ENCODE results near the gene PLXNC1. TPM values are rescaled to one million over a fixed set of nuclear protein-coding genes. Genes with fewer than 3 reads are reported as not detected.

The PLXNC1 gene
- total RNA-seq, 5 donors from 2014 or later (not counting 1 experiment from before 2014, with no cell fraction given): 12.9 to 23.9 (median 19.2) TPM

DNA sequence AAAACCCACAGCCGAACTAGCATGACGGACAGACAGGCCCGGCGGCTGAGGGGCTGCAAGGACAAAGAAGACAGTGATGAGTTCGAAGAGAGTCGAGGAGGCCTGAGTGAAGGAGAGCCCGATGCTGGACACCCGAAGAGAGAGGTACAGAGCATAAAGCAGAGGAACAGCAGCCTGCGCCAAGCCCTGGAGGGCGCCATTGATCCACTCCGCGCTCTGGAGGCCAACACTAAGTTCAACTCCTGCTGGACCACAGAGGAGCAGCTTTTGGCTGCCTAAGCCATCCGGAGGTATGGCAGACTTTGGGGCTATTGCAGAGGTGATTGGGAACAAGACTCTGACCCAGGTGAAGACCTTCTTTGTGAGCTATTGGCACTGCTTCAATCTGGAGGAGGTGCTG is 7.8 kb upstream of the PLXNC1 start:
- H3K4me3 Mint-ChIP-seq: no peak overlapping the region
- no peak overlapping the region for H3K4me3 ChIP-seq (ENCODE audit: control insufficient read depth in 1 of 2, extremely low read depth in 1 of 2, low read length in 1 of 2)
- H3K4me1 Mint-ChIP-seq: peaks cover 0 to 6% (median 0%) of the 10 kb centered on the region in 3 donors
- H3K4me1 ChIP-seq (ENCODE audit: control insufficient read depth in 1 of 2, extremely low read depth in 1 of 2, insufficient read depth in 2 of 2, low read length in 2 of 2): no peaks in the 10 kb centered on the region
- H3K27me3 Mint-ChIP-seq: no peaks in the 10 kb centered on the region
- no peaks in the 10 kb centered on the region for H3K9me3 Mint-ChIP-seq
- no peaks in the 10 kb centered on the region for H3K9me3 ChIP-seq
- POLR2A ChIA-PET: no interaction called here
- CTCF ChIA-PET: no interaction called here
- H3K27ac Mint-ChIP-seq: no peak overlapping the region
- no peak overlapping the region for H3K27ac ChIP-seq (ENCODE audit: low read length)
- H3K36me3 Mint-ChIP-seq: no peaks in the 10 kb centered on the region
- no peaks in the 10 kb centered on the region for H3K27me3 ChIP-seq (replicated peaks in 1 of 2; ENCODE audit: control insufficient read depth in 2 of 2, extremely low read depth in 1 of 2, insufficient read depth in 2 of 2, low read length in 1 of 2)
- peak in 27 of 35 experiments; percentile 9 to 67 (median 28) for DNase-seq
- WGBS (ENCODE audit: insufficient coverage): 92% methylated on average over 13 of the region's 13 CpGs
- peak in 3 of 4 experiments; percentile 47 to 71 (median 56) for ATAC-seq (replicated peaks in 1 of 4)
- no peaks in the 10 kb centered on the region for H3K36me3 ChIP-seq (ENCODE audit: control insufficient read depth in 2 of 2, extremely low read depth in 1 of 2, insufficient read depth in 1 of 2, low read length in 1 of 2)

- H3K27ac Mint-ChIP-seq: no peak overlapping the region
- WGBS (ENCODE audit: insufficient coverage): 90% methylated on average over 12 of the region's 15 CpGs
- peaks cover 0 to 6% (median 1%) of the 10 kb centered on the region in 3 donors for H3K4me1 Mint-ChIP-seq
Measured at GRCh38 chr12:94141004-94141764, 7.2 kb upstream of the PLXNC1 start.

GRCh38 chr12:94141892-94142291 is 6.5 kb upstream of the PLXNC1 start:
- ATAC-seq (replicated peaks in 1 of 4) (no peak), DNase-seq (no peak)
- Histone ChIP-seq H3K27me3 (replicated peaks in 1 of 2; ENCODE audit: control insufficient read depth in 2 of 2, extremely low read depth in 1 of 2, insufficient read depth in 2 of 2, low read length in 1 of 2) (no peaks in the 10 kb centered on the region), H3K36me3 (ENCODE audit: control insufficient read depth in 2 of 2, extremely low read depth in 1 of 2, insufficient read depth in 1 of 2, low read length in 1 of 2) (no peaks in the 10 kb centered on the region), H3K4me3 (ENCODE audit: control insufficient read depth in 1 of 2, extremely low read depth in 1 of 2, low read length in 1 of 2) (no peak overlapping the region), H3K4me1 (ENCODE audit: control insufficient read depth in 1 of 2, extremely low read depth in 1 of 2, insufficient read depth in 2 of 2, low read length in 2 of 2) (no peaks in the 10 kb centered on the region), H3K27ac (ENCODE audit: low read length) (no peak overlapping the region), H3K9me3 (no peaks in the 10 kb centered on the region)
- no peak overlapping the region for H3K4me3 Mint-ChIP-seq
- POLR2A ChIA-PET: no interaction called here
- H3K4me1 Mint-ChIP-seq: peaks cover 0 to 6% (median 1%) of the 10 kb centered on the region in 3 donors
- no peaks in the 10 kb centered on the region for H3K27me3 Mint-ChIP-seq
- H3K27ac Mint-ChIP-seq: no peak overlapping the region
- CTCF ChIA-PET: interaction anchor here in 1 of 2 donors (0.9 kb wide), 1 partner anchor 393 kb away, joined by 7 read pairs; no protein-coding TSS in a partner anchor
- no CpG with 5 or more reads among the region's 3 CpGs for WGBS (ENCODE audit: insufficient coverage)
- H3K9me3 Mint-ChIP-seq: no peaks in the 10 kb centered on the region
- no peaks in the 10 kb centered on the region for H3K36me3 Mint-ChIP-seq

More at GRCh38 chr12:94141004-94141764, 7.2 kb upstream of the PLXNC1 start:
- Histone ChIP-seq H3K27me3 (replicated peaks in 1 of 2; ENCODE audit: control insufficient read depth in 2 of 2, extremely low read depth in 1 of 2, insufficient read depth in 2 of 2, low read length in 1 of 2) (no peaks in the 10 kb centered on the region), H3K27ac (ENCODE audit: low read length) (no peak overlapping the region), H3K36me3 (ENCODE audit: control insufficient read depth in 2 of 2, extremely low read depth in 1 of 2, insufficient read depth in 1 of 2, low read length in 1 of 2) (no peaks in the 10 kb centered on the region), H3K4me1 (ENCODE audit: control insufficient read depth in 1 of 2, extremely low read depth in 1 of 2, insufficient read depth in 2 of 2, low read length in 2 of 2) (no peaks in the 10 kb centered on the region), H3K9me3 (no peaks in the 10 kb centered on the region), H3K4me3 (ENCODE audit: control insufficient read depth in 1 of 2, extremely low read depth in 1 of 2, low read length in 1 of 2) (no peak overlapping the region)
- H3K27me3 Mint-ChIP-seq: no peaks in the 10 kb centered on the region
- ChIA-PET CTCF (no interaction called here), POLR2A (no interaction called here)
- no peak for DNase-seq
- ATAC-seq (replicated peaks in 1 of 4): no peak
- no peaks in the 10 kb centered on the region for H3K36me3 Mint-ChIP-seq
- no peak overlapping the region for H3K4me3 Mint-ChIP-seq
- no peaks in the 10 kb centered on the region for H3K9me3 Mint-ChIP-seq

- no peak overlapping the region for H3K4me3 Mint-ChIP-seq
- no peak for ATAC-seq (replicated peaks in 1 of 4)
- peaks cover 1 to 6% (median 6%) of the 10 kb centered on the region in 3 donors for H3K4me1 Mint-ChIP-seq
- Histone ChIP-seq H3K4me3 (ENCODE audit: control insufficient read depth in 1 of 2, extremely low read depth in 1 of 2, low read length in 1 of 2) (no peak overlapping the region), H3K36me3 (ENCODE audit: control insufficient read depth in 2 of 2, extremely low read depth in 1 of 2, insufficient read depth in 1 of 2, low read length in 1 of 2) (no peaks in the 10 kb centered on the region), H3K4me1 (ENCODE audit: control insufficient read depth in 1 of 2, extremely low read depth in 1 of 2, insufficient read depth in 2 of 2, low read length in 2 of 2) (peaks cover 0 to 5% of the 10 kb centered on the region in 2 experiments), H3K27me3 (replicated peaks in 1 of 2; ENCODE audit: control insufficient read depth in 2 of 2, extremely low read depth in 1 of 2, insufficient read depth in 2 of 2, low read length in 1 of 2) (no peaks in the 10 kb centered on the region), H3K27ac (ENCODE audit: low read length) (no peak overlapping the region), H3K9me3 (no peaks in the 10 kb centered on the region)
- 100% methylated on average over 1 of the region's 7 CpGs for WGBS (ENCODE audit: insufficient coverage)
- no peaks in the 10 kb centered on the region for H3K36me3 Mint-ChIP-seq
- ChIA-PET CTCF (interaction anchor here in 1 of 2 donors (2.6 kb wide), 1 partner anchor 8 kb away, joined by 5 read pairs; no protein-coding TSS in a partner anchor), POLR2A (no interaction called here)
- peak overlapping the region in 1 of 2 donors; percentile 52 for H3K27ac Mint-ChIP-seq
- H3K27me3 Mint-ChIP-seq: no peaks in the 10 kb centered on the region
- H3K9me3 Mint-ChIP-seq: no peaks in the 10 kb centered on the region
- DNase-seq: no peak
Measured at GRCh38 chr12:94143438-94143837, 4.9 kb upstream of the PLXNC1 start.

GRCh38 chr12:94143951-94144350 is 4.4 kb upstream of the PLXNC1 start:
- no peaks in the 10 kb centered on the region for H3K36me3 ChIP-seq (ENCODE audit: control insufficient read depth in 2 of 2, extremely low read depth in 1 of 2, insufficient read depth in 1 of 2, low read length in 1 of 2)
- DNase-seq: no peak
- Mint-ChIP-seq H3K27ac (no peak overlapping the region), H3K27me3 (no peaks in the 10 kb centered on the region), H3K4me1 (peaks cover 1 to 6% (median 6%) of the 10 kb centered on the region in 3 donors), H3K9me3 (no peaks in the 10 kb centered on the region), H3K36me3 (no peaks in the 10 kb centered on the region), H3K4me3 (no peak overlapping the region)
- no peaks in the 10 kb centered on the region for H3K9me3 ChIP-seq
- POLR2A ChIA-PET: interaction anchor here in 1 of 2 donors (0.5 kb wide), 1 partner anchor 77 kb away, joined by 3 read pairs; no protein-coding TSS in a partner anchor
- H3K27ac ChIP-seq (ENCODE audit: low read length): no peak overlapping the region
- no peak overlapping the region for H3K4me3 ChIP-seq (ENCODE audit: control insufficient read depth in 1 of 2, extremely low read depth in 1 of 2, low read length in 1 of 2)
- ATAC-seq (replicated peaks in 1 of 4): no peak
- H3K27me3 ChIP-seq (replicated peaks in 1 of 2; ENCODE audit: control insufficient read depth in 2 of 2, extremely low read depth in 1 of 2, insufficient read depth in 2 of 2, low read length in 1 of 2): no peaks in the 10 kb centered on the region
- CTCF ChIA-PET: interaction anchor here (0.5 to 2.6 kb wide), 4 partner anchors 8 to 208 kb away, joined by 3 to 5 read pairs (median 4); no protein-coding TSS in a partner anchor
- peaks cover 0 to 5% of the 10 kb centered on the region in 2 experiments for H3K4me1 ChIP-seq (ENCODE audit: control insufficient read depth in 1 of 2, extremely low read depth in 1 of 2, insufficient read depth in 2 of 2, low read length in 2 of 2)
- WGBS (ENCODE audit: insufficient coverage): 100% methylated on average over 1 of the region's 5 CpGs

- Histone ChIP-seq H3K4me1 (ENCODE audit: control insufficient read depth in 1 of 2, extremely low read depth in 1 of 2, insufficient read depth in 2 of 2, low read length in 2 of 2) (peaks cover 0 to 10% of the 10 kb centered on the region in 2 experiments), H3K27ac (ENCODE audit: low read length) (no peak overlapping the region), H3K27me3 (replicated peaks in 1 of 2; ENCODE audit: control insufficient read depth in 2 of 2, extremely low read depth in 1 of 2, insufficient read depth in 2 of 2, low read length in 1 of 2) (no peaks in the 10 kb centered on the region), H3K4me3 (ENCODE audit: control insufficient read depth in 1 of 2, extremely low read depth in 1 of 2, low read length in 1 of 2) (no peak overlapping the region), H3K9me3 (no peaks in the 10 kb centered on the region), H3K36me3 (ENCODE audit: control insufficient read depth in 2 of 2, extremely low read depth in 1 of 2, insufficient read depth in 1 of 2, low read length in 1 of 2) (no peaks in the 10 kb centered on the region)
- no peak for ATAC-seq (replicated peaks in 1 of 4)
- CTCF ChIA-PET: interaction anchor here in 1 of 2 donors (0.5 to 2.6 kb wide), 4 partner anchors 9 to 530 kb away, joined by 3 to 5 read pairs (median 4); no protein-coding TSS in a partner anchor
- WGBS (ENCODE audit: insufficient coverage): no CpG with 5 or more reads among the region's 3 CpGs
- H3K27me3 Mint-ChIP-seq: no peaks in the 10 kb centered on the region
- POLR2A ChIA-PET: no interaction called here
- no peaks in the 10 kb centered on the region for H3K36me3 Mint-ChIP-seq
- peak overlapping the region in 1 of 2 donors; percentile 11 for H3K27ac Mint-ChIP-seq
- DNase-seq: no peak
- peaks cover 1 to 6% (median 6%) of the 10 kb centered on the region in 3 donors for H3K4me1 Mint-ChIP-seq
- H3K9me3 Mint-ChIP-seq: no peaks in the 10 kb centered on the region
- H3K4me3 Mint-ChIP-seq: no peak overlapping the region
Measured at GRCh38 chr12:94144781-94145180, 3.6 kb upstream of the PLXNC1 start.
